GM21381 (cell line): Measurements from ENCODE around the gene RNF224.

Experiments
- ATAC-seq: cut with Tn5 transposase; IDR thresholded peaks from one replicate; pipeline ENCODE4 v1.9.1; 2021; ENCODE audit warnings: mild to moderate bottlenecking, moderate library complexity; ENCODE audit not compliant: unreplicated experiment

RNF224 gene

DNA sequence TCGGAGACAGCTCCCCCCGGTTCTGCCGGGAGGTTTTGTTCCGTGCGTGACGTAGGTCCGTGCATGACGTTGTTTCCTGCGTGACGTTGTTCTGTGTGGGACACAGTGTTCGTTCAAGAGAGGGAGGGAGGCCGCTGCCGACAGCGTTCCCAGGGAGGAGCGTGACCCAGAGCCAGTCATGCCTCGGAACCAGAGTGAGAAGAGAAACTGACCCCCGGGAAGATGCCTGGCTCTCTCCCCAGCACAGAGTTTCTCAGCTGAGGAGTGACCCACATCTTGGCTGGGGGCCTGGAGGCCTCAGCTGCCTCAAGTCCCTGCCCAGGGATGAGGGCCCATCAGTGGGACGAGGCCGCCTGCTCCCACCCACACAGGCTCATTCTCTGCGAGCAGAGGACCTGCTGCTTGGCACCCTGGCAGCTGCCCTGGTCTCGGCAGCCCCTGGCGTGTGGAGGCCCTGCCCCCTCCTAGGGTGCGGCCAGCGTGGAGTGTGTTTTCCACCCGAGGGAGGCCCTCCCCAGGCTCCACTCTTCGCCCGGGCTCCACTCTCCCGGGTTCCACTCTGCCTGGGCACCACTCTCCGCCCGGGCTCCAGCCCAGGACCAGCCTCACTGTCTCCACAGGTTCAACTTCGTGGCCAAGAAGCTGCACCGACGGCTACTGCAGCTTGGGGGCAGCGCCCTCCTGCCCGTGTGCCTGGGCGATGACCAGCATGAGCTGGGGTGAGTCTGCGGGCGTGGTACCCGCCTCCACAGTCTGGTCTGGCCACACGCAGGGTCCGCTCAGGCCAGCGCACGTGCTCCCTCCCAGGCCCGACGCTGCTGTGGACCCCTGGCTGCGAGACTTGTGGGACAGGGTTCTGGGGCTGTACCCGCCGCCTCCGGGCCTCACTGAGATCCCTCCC is 13.9 kb upstream of the RNF224 start:
- ATAC-seq = no peak

- ATAC-seq = no peak
Measured at GRCh38 chr9:137214620-137215019, 12.7 kb upstream of the RNF224 start.

DNA sequence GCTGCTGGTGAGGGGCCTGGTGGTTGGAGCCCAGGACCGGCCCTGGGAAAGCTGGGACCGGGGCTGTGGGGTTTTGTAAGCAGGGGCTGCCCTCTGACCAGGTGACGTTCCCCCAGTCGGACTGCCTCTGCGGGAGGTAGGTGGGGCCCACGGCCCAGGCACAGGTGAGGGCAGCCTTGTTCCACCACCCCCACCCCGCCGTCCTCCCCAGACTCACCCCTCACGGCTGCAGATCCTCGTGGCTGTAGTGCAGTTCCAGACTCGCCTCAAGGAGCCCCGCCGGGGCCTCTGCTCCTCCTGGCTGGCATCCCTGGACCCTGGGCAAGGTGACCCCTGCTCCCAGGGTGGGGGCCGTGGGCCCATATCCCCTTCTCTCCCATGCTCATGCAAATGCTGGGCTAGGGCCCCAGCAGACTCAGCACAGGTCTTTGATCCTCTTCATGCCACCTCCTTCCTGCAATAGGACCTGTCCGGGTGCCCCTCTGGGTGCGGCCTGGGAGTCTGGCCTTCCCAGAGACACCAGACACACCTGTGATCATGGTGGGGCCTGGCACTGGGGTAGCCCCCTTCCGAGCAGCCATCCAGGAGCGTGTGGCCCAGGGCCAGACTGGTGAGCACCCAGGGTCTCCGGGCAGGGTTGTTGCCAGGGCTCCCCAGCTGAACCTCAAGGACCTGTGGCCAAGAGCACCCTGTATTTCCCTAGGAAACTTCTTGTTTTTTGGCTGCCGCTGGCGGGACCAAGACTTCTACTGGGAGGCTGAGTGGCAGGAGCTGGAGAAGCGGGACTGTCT is 11.9 kb upstream of the RNF224 start:
- ATAC-seq = no peak

DNA sequence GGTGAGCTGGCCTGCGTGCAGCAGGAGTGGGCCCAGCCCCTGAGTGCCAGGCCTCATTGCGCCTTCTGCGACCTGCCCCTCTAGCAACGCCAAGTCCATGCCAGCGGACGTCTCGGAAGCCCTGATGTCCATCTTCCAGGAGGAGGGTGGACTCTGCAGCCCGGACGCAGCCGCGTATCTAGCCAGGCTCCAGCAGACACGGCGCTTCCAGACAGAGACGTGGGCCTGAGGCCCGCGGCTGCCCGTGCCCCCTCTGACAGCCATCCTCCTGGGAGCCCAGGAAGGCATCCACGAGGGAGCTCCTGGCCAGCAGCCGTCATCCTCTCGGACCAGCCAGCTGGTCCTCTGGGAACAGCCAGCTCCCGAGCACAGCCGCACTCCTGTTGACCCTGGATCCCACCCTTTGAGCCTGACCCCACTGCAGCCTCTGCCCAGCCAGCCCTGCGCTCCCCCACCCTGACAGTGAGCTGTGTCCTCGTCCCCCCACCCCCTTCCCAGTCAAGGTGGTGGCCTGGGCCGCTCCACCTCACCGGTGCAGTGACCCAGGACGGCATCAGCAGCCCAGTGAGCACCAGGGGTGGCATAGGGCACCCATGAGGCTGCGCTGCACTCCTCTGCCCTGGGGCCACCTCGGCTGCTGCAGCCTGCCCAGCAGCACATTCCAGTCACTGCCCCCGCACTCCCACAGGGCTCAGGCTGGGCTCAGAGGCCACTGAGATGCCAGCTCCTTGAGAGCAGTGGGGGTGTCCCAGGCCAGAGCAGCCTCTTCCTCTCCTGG is 10.9 kb upstream of the RNF224 start:
- no peak for ATAC-seq

DNA sequence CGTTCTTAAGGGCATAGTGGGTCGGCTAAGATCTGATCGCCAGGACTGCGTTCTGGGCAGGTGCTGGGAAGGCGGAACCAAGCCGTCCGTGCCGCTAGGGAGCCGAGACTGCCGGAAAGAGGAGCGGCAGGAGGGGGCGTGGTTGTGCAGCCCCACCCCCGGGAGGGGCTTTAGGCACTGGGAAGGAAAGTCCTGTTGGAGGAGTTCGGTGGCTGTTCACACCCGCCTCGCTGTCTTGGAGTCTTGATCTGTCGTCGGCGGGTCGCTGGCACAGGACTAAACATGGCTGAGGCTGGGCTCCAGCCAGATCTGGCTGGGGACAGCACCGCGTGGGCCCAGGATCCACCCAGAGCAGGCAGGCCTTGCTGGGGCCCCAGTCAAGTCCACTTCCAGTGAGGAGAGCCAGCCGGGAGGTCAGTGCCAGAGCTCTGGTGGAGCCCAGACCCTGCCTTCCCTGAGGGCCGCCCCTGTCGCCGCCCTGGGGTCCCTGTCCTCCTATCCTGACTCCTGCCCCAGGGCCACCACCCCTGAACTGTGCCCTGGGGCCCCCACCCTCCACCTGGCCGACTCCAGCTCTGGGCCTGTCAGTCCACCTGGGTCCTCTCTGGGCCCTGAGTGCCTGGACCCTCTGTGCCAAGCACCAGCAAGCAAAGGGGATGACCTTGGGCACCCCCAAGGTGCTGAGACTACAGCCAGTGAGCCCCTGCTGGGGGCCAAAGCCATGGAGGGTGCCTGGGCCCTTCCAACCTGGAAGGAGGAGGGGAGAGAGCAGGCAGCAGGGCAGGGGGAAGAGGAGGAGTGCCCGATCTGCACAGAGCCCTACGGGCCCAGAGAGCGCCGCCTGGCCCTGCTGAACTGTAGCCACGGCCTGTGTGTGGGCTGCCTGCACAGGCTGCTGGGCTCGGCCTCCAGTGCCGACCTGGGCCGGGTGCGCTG is 9.8 kb upstream of the RNF224 start:
- no peak for ATAC-seq

DNA sequence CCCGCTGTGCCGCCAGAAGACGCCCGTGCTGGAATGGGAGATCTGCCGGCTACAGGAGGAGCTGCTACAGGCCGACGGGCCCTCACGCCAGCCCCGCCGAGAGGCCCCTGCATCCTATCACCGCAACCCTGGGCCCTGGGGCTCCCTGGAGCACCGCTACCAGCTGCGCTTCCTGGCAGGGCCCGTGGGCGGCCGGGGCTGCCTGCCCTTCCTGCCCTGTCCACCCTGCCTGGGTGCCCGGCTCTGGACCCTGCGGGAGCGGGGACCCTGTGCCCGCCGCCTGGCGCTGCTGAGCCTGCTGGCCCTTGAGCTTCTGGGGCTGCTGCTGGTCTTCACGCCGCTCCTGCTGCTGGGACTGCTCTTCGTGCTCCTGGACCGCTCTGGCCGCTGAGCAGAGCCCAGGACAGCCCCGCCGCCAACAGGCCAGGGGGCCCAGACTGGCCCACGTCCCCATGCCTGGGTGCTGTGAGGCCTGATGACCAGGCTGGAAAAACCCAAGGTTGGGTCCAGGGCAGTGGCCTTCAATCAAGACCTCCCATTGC is 9.0 kb upstream of the RNF224 start:
- no peak for ATAC-seq

- no peak for ATAC-seq
Measured at GRCh38 chr9:137218754-137219271, 8.5 kb upstream of the RNF224 start.

DNA sequence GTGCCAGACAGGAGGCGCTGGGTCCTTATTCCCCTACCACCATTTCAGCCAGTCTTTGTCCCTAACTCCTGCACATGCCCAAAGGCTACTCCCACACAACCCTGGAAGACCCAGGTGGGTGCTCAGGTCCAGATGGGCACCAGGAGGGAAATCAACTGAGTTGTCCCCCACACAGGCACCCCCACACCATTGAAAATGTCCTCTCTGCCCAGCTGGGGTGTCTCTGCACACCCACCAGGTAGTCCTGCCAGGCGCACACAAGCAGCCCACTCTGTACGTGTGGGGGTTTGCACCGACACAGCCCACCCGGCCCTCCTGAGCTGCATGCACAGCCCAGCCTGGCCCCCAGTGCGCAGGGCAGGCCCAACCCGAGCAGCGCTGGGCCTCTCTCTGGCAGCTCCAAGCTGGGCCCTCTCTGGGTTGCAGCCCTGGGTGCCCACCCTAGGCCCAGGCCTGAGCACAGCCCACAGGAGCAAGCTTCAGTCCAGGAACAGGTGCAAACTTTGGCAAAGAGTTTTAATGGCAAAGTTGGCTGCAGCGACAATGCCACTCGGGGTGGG is 7.5 kb upstream of the RNF224 start:
- ATAC-seq = no peak

- ATAC-seq = no peak
Measured at GRCh38 chr9:137220317-137221094, 6.8 kb upstream of the RNF224 start.

GRCh38 chr9:137221095-137221505 is 6.2 kb upstream of the RNF224 start:
- ATAC-seq = no peak

GRCh38 chr9:137221506-137222111 is 5.7 kb upstream of the RNF224 start:
- no peak for ATAC-seq

DNA sequence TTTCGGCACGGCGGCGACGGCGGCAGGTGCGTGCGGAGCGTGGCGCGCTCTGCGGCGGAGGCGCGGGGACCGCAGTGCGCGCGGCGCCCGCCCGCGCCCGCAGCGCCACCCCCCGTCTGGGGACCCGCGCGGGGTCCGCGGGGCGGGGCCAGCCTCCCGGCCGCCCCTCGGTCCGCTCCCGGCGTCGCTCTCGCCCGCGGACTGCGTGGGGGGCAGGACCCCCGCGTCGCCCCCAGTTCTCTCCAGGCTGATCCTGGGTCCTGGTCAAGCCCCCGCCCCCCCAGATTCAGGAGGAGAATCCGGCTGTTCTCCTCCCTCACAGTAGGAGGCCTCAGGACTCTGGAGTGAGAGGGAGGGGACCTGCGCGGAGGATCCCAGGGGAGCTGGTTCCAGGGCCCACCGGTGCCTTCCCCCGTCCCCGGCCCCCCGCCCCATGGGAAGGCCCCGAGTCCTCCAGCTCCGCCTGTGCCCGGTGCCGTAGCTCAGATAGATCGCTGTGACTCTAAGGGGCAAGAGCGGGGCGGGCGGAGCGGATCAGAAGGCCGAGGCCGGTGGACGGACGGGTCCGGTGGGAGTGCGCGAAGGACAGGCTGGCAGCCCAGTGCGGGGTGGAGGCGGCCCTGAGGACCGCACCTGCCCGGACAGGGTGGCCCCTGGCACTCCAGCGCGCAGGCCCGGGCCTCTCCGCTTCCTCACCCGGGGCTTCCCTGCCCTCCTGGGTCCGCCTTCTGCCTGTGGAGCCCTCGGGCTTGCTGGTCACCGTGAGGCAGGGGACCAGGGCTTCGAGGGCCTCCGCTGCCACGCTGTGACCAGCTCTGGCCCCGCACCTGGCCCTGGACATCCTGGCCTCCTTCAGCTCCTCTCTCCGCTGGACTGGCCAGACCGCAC is 4.9 kb upstream of the RNF224 start, which contains the start of gene RNF208:
Gene RNF208 (minus strand): TSS at position 51 of the 888 bp plus-strand sequence. CDS start 1,028 bp downstream, outside the sequence.
- no peak for ATAC-seq

GRCh38 chr9:137223078-137223970 is 4.0 kb upstream of the RNF224 start:
- ATAC-seq = peak; percentile 66

DNA sequence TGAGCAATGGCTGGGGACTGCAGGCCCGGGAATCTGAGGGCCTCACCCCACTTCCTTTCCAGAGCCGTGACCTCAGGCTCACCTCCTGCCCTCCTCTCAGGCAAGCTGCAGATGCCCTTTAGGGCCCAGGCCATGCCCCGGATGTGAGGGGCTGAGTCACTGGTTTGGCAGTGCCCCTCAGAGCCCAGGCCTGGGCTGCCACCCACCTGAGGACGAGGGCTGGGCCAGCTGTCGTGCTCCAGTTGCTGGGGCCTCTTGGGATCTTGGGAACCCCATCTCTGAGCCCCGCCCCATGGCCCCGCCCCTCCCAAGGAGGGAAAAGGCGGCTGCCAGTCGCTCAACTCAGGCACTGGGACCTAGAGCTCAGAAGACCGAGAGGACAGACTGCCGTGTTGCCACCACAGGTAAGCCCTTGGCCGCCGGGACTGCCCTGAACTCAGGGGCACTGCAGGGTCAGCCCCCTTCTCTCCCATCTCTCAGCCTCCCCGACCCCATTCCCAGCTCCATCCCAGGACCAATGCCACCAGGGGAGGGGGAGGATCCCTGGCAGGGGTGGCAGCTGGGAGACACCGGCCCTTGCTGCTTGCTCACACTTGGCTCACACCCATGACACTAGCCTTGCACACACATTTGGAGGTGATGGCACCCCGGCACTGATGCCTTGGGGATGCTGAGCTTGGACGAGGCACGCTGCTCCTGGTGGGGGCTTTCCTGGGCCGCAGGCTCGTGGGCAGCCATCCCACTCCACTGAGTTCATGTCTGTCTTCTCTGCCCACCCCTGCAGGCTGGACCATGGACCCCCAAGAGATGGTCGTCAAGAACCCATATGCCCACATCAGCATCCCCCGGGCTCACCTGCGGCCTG is 2.2 kb upstream of the RNF224 start, which contains the start of gene CYSRT1:
Gene CYSRT1 (plus strand): TSS at position 345 of the 865 bp plus-strand sequence. CDS start 448 bp downstream, at position 793.
- ATAC-seq = no peak
